ENCODE measurements around the gene CHKA.

Gene CHKA

GRCh38 chr11:68142441-68143309, 21.5 kb upstream of the CHKA start:
- no peak for DNase-seq

GRCh38 chr11:68142028-68142412, 20.8 kb upstream of the CHKA start:
- DNase-seq, result no peak

DNA sequence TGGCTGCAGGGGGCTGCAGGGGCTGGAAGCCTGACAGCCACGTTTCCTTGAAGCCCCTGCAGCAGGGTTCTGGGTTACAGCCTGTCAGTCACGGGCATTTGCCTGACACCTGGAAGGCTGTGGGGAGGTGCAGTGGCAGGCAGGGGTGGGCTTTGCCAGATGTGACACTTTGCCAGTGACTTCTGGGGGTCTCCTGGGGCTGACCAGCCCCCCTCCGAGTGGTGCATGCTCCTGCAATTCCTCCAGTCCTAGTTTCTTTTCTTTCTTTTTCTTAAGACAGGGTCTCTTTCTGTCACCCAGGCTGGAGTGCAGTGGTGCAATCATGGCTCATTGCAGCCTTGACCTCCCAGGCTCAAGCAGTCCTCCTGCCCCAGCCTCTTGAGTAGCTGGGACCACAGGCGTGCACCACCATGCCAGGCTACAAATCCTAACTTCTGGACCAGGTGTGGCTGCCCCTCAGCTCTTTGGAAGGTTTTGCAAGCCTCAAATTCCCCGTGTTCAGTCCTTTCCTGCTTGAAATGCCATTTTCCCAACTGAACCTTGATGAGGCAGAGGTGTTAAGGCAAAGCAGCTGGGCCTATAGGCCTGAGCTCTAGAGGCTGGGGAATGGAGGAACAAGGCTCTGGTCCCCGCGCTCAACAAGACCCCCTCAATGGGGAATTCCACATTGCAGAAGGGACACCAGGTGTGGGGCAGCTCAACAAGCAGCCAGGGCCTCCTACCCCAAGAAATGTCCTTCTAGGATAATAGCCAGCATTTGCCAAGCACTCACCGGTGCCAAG, 20.2 kb upstream of the CHKA start:
- DNase-seq, result no peak

- no peak for DNase-seq
Observed at GRCh38 chr11:68140496-68141245, 19.5 kb upstream of the CHKA start.

- no peak for DNase-seq
Observed at GRCh38 chr11:68138237-68138636, 17.0 kb upstream of the CHKA start.

DNA sequence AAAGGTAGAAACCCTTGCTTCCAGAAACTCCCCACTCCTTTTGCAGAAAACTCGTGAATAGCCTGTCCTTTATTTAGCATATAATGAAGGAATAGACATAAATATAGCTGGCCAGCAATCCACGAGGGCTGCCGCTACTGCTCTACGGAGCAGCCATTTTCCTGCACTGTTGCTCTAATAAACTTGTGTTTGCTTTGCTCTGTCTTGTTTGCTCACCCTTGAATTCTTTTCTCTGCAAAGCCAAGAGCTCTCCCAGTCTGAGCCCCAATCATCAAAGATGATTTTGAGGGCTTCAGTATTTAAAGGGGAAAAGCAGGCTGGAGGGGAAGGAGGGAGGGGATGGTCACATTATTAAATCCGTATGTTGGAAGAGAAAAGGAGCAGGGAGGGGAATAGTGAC, 16.6 kb upstream of the CHKA start:
- no peak for DNase-seq

GRCh38 chr11:68136866-68137265, 15.7 kb upstream of the CHKA start:
- no peak for DNase-seq

GRCh38 chr11:68135161-68135560, 14.0 kb upstream of the CHKA start:
- DNase-seq, result no peak

DNA sequence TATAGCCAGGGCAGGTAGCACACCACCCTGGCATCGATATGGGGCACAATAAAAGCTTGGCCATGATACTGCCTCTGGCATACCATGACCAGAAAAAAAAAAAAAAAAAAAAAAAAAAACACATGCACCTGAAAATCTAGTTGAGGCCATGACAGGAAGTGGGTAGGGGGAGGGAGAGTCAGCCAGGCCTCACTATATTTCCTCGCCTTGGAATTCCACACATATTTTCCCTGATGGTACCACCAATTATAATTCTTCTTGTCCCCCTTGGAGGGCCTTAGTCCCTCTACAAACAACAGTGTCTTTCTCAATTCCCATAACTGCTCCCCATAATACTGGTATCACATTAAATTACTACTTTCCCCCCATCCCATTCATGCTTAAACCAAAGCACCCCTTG, 12.6 kb upstream of the CHKA start:
- no peak for DNase-seq

- no peak for DNase-seq
Observed at GRCh38 chr11:68130121-68130520, 8.9 kb upstream of the CHKA start.

DNA sequence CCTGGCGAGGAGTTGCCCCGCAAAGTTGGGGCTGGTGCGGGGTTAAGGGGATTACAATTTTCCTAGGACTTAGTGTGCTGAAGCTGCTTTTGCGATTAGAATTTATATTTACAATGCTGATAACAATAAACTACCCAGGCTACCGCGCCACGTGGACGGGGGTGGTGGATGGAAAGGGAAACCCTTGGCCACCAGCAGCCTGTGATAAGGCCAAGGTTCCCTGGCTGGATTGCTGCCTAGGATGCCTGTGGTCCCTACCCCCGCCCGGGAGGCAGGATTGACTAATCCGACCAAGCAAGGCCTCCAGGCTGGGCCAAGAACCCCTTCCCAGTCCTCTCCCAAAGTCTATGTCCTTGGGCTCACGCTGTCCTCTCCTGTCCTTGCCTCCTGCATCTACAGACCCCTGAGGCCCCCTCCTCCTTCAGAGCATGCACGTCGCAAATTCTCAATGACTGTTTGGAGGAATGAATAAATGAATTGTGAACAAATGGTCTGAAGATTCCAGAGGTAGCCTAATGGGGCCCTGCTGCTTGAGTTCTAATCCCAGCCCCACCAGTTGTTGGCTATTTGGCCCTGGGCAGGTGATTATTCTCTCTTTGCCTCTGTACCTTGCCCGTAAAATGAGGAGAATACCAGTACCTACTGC, 7.6 kb upstream of the CHKA start:
- DNase-seq, result no peak

DNA sequence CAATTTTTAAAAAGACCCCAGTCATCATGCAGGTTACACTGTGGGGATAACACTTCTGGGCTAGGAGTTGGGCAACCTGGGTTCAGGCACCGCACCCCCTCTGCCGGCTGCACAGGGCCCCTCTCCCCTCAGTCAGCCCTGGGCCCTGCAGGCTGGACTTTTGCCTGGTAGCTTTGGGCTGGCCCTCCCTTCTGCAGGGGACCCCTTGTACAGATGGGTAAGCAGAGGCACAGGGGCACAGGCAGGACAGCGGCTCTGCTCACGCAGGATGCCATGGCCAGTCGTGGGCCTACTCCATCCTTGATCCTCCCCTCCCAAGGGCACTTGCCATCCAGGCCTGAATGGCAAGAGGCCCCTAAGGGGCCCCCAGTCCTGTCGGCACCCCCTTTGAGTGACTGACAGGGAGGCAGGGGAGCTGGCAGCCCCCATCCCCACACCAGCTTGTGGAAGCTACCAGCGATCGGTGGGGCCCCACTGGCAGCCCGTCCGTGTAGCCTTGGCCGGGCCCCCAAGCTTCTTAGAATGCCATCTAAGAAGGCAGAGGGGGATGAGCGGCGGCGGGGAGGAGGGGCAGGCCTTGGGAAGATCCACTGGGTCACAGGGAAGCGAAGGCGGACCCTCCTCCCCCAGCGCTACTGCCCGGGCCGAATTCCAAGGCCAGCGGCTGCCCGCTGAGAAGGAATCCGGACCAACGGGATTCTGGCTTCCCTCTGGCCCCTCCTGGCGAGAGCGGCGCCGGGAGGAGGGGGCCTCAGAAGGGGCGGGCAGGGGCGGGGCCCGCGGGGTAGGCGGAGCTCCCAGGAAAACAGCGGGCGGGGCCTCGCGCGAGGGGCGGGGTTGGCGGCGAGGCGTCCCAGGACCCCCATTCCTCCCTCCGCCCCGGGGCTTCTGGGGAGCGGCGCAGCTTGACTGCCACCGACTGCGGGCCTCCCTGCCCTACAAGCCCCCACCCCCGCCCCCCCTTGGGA, 6.8 kb upstream of the CHKA start:
- DNase-seq, result no peak

GRCh38 chr11:68125164-68125563, 4.0 kb upstream of the CHKA start:
- DNase-seq, result no peak

GRCh38 chr11:68122936-68123539, 1.9 kb upstream of the CHKA start:
- DNase-seq, result no peak

DNA sequence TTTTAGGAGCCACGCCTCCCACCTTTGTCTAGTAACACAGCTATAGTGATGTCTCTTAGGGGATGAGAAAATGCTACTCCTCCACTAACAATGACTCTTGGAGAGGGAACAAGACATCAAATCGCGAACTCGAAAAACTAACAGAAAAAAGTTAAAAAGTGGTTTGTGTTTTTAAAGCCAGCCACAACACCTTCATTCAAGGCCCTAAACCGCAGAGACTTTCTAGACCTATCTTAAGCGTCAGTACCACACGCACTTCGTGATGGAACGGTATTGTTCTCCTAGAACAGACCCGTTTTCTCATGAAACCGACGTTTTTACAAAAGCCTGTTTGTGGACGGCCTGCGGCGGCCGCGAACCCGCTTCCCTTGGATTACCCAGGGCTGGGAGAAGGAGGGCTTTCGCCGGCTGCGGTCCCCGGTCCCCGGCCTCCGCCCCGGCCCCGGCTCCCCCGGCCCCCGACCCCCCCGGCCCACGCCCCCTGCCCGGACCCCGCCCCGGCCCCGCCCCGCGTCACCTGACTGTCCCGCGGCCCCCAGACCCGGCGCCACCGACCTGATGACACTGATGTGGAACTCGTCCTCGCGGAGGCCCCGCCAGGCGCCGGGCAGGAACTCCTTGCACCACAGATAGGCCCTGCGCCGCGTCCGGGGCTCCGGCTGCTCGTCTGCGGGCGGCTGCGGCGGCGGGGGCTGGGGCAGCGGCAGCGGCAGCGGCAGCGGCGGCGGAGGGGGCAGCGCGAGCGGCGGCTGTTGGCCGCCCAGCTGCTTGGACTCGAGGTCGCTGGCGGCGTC, 718 bp downstream of the CHKA start:
- no peak for DNase-seq

- no peak for DNase-seq
Observed at GRCh38 chr11:68118706-68119448, 2.3 kb downstream of the CHKA start.

- DNase-seq, result no peak
Observed at GRCh38 chr11:68117853-68118470, 3.2 kb downstream of the CHKA start.

DNA sequence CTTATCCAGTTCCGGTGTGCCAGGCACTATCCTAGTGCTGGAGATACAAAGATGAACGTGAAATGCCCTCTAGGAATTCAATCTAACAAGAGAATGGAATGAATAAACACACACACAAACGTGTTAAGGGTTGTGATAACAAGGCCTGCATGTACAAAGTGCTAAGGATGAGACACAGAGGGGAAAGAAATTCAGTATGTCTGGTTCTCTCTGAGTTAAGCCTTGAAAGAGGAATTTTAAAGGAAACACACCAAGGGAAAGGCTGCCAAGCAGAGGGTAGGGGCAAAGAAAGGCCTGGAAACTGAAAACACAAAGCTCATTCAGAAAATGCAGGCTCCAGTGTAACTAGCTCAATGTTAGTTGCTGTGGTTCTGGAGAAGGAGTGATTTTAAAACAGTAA, 4.2 kb downstream of the CHKA start:
- DNase-seq, result no peak

DNA sequence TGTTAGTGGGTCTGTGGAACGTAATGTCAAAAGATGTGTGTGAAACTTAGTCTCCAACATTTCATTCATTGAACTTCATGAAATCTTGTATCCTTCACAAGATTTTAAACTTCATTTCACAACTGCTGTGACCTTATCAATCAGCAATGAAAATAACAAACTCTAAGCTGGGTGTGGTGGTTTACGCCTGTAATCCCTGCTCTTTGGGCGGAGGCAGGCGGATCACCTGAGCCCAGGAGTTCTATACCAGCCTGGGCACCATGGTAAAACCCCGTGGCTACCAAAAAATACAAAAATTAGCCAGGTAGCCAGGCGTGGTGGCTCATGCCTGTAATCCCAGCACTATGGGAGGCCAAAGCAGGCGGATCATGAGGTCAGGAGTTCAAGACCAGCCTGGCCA, 5.1 kb downstream of the CHKA start:
- DNase-seq, result no peak
